GM12878 (cell line): ENCODE results near the gene KIAA0408. TPM values are rescaled to one million over a fixed set of nuclear protein-coding genes. Genes with fewer than 3 reads are reported as not detected.

Source experiments
- ATAC-seq: fragments of 200-7000 bp; cut with Tn5 transposase; 3 replicates; pipeline ENCODE4 v1.9.1; 2020; ENCODE audit warnings: mild to moderate bottlenecking, moderate library complexity
- BruUV-seq: library from RNA; stranded (reverse); fragments of 400-500 nt; replicated peaks from 2 replicates; lab custom pipeline; 2021; lab: Mats Ljungman, UMichigan
- CTCF ChIA-PET: fragments of 300-600 bp; sonication (Branson Sonifier 250); formaldehyde crosslinking; extraction: SDS; loops from one replicate; lab custom pipeline; 2021; ENCODE audit warnings: inconsistent platforms; lab: Yijun Ruan, JAX
- POLR2A ChIA-PET: fragments of 350-600 bp; formaldehyde crosslinking; extraction: SDS; loops from one replicate; lab custom pipeline; 2021; ENCODE audit warnings: inconsistent platforms; lab: Charles Lee
- RAD21 ChIA-PET: fragments of 300-600 bp; sonication (Branson Sonifier 250); formaldehyde crosslinking; loops from one replicate; lab custom pipeline; 2023; ENCODE audit warnings: antibody characterized with exemption; ENCODE audit not compliant: unreplicated experiment; lab: Charles Lee
- SMC1A ChIA-PET: fragments of 300-600 bp; sonication (Branson Sonifier 250); formaldehyde crosslinking; loops from one replicate; lab custom pipeline; 2023; ENCODE audit not compliant: unreplicated experiment, uncharacterized antibody; lab: Charles Lee
- DNase-seq: peaks from one replicate; pipeline ENCODE4 v3.0.0-alpha.2; 2011; ENCODE audit warnings: low read depth, low spot score
- FAIRE-seq: peaks from 3 replicates; lab custom pipeline; 2011; peaks lifted over from hg19 to GRCh38; lab: Jason Lieb, UNC
- H2AFZ ChIP-seq: 2 replicates; pipeline ENCODE4 v1.6.0; 2011; ENCODE audit warnings: low read depth, low read length, control low read depth; ENCODE audit not compliant: control insufficient read depth
- H3K27ac ChIP-seq: 2 replicates; pipeline ENCODE4 v1.5.1; 2011; ENCODE audit warnings: control low read depth; ENCODE audit not compliant: control insufficient read depth, insufficient read depth
- H3K27me3 ChIP-seq, 2 experiments: replicated peaks in 1 of 2; 2 replicates each; pipeline versions ENCODE4 v1.6.0 to v1.6.1; 2011; ENCODE audit warnings: low read length in 1 of 2; ENCODE audit not compliant: control insufficient read depth in 2 of 2, insufficient read depth in 2 of 2
- H3K36me3 ChIP-seq, 2 experiments: 2 replicates each; pipeline ENCODE4 v1.5.1; 2011; ENCODE audit warnings: low read length in 1 of 2; ENCODE audit not compliant: control insufficient read depth in 2 of 2, insufficient read depth in 2 of 2
- H3K4me1 ChIP-seq: 2 replicates; pipeline ENCODE4 v1.6.1; 2011; ENCODE audit warnings: mild to moderate bottlenecking, low read length, moderate library complexity, mixed read lengths; ENCODE audit not compliant: control insufficient read depth, insufficient read depth
- H3K4me2 ChIP-seq: 2 replicates; pipeline ENCODE4 v1.6.0; 2011; ENCODE audit warnings: control low read depth; ENCODE audit not compliant: control insufficient read depth, insufficient read depth
- H3K4me3 ChIP-seq: fragments of 200-600 bp; sonication (generic); 2 replicates; pipeline ENCODE4 v1.5.1; 2016
- H3K79me2 ChIP-seq: 2 replicates; pipeline ENCODE4 v1.6.0; 2011; ENCODE audit warnings: low read length; ENCODE audit not compliant: control insufficient read depth, insufficient read depth
- H3K9ac ChIP-seq: 2 replicates; pipeline ENCODE4 v1.8.0; 2011; ENCODE audit warnings: low read length, control low read depth, mixed read lengths; ENCODE audit not compliant: control insufficient read depth, insufficient read depth
- H3K9me3 ChIP-seq: replicated peaks from 3 replicates; pipeline ENCODE4 v1.5.1; 2011; ENCODE audit warnings: mild to moderate bottlenecking, low read length; ENCODE audit not compliant: control insufficient read depth, insufficient read depth
- H4K20me1 ChIP-seq: 2 replicates; pipeline ENCODE4 v1.6.0; 2011; ENCODE audit not compliant: control insufficient read depth, insufficient read depth
- BCL11A ChIP-seq: IDR thresholded peaks from 2 replicates; pipeline ENCODE4 v1.6.1; 2011; ENCODE audit warnings: low read depth, low read length
- DPF2 ChIP-seq: fragments of 450-650 bp; IDR thresholded peaks from 2 replicates; pipeline ENCODE4 v1.6.1; 2017; ENCODE audit warnings: mild to moderate bottlenecking
- EP300 ChIP-seq, 2 experiments: fragments of 150-350 bp in 1 of 2; IDR thresholded peaks; 2 replicates each; pipeline ENCODE4 v1.6.1; 2011 to 2012; ENCODE audit warnings: low read depth in 2 of 2, low read length in 2 of 2, borderline replicate concordance in 1 of 2, improper control_type of control experiment in 1 of 2, inconsistent platforms in 1 of 2; ENCODE audit not compliant: control insufficient read depth in 1 of 2
- FOXK2 ChIP-seq: fragments of 450-650 bp; IDR thresholded peaks from 2 replicates; pipeline ENCODE4 v1.6.1; 2017; ENCODE audit warnings: mild to moderate bottlenecking, moderate library complexity
- JUND ChIP-seq: IDR thresholded peaks from 2 replicates; pipeline ENCODE4 v1.6.1; 2012; ENCODE audit warnings: low read depth, mild to moderate bottlenecking, low read length, improper control_type of control experiment, moderate library complexity
- KDM1A ChIP-seq: fragments of 200-600 bp; sonication (generic); IDR thresholded peaks from 2 replicates; pipeline ENCODE4 v1.6.1; 2016; ENCODE audit warnings: borderline replicate concordance
- KLF5 ChIP-seq: fragments of 450-650 bp; IDR thresholded peaks from 2 replicates; pipeline ENCODE4 v1.6.1; 2014; ENCODE audit warnings: mild to moderate bottlenecking; ENCODE audit not compliant: partially characterized antibody
- LARP7 ChIP-seq: fragments of 450-650 bp; IDR thresholded peaks from 2 replicates; pipeline ENCODE4 v1.6.1; 2017; ENCODE audit warnings: mild to moderate bottlenecking
- MTA3 ChIP-seq: IDR thresholded peaks from 2 replicates; pipeline ENCODE4 v1.6.1; 2012; ENCODE audit warnings: low read length, inconsistent platforms, borderline replicate concordance
- USF2 ChIP-seq: IDR thresholded peaks from 2 replicates; pipeline ENCODE4 v1.6.1; 2011; ENCODE audit warnings: low read depth, low read length, improper control_type of control experiment, borderline replicate concordance
- WRNIP1 ChIP-seq: IDR thresholded peaks from 2 replicates; pipeline ENCODE4 v1.6.1; 2011; ENCODE audit warnings: low read depth, low read length, improper control_type of control experiment, borderline replicate concordance
- WGBS: methylation state at CpG from one replicate; pipeline ENCODE4 v1.1.6; 2016; ENCODE audit warnings: low lambda C conversion rate; ENCODE audit not compliant: insufficient replicate concordance, insufficient coverage; ENCODE audit errors: missing lambda C conversion rate; 5-methylcytosine and 5-hydroxymethylcytosine counted together
- in situ Hi-C: fragments of 300-500 bp; cut with MboI; formaldehyde crosslinking; loops from 9 replicates; pipeline ENCODE4 v1.14.3; 2018; ENCODE audit warnings: mixed read lengths
- intact Hi-C: fragments of 100-400 bp; cut with micrococcal nuclease; formaldehyde crosslinking; loops from one replicate; pipeline ENCODE4 v1.14.2; 2022; ENCODE audit not compliant: unreplicated experiment
- polyA plus RNA-seq, 11 experiments: library from polyadenylated mRNA; depleted of rRNA in 4 of 11; unstranded in 6 of 11; stranded (reverse) in 5 of 11; fragments of >200 nt; fragmentation: Nextera tagmentation in 4 of 11; fragmentation: Illumina TruSeq in 1 of 11; extraction: Ambion mirVana in 4 of 11; extraction: Trizol in 1 of 11; gene quantifications; 1 replicate in 1 of 11; 2 replicates in 10 of 11; pipeline versions ENCODE4 v1.2.1 to v1.2.3, GENCODE V29; 2011 to 2016; ENCODE audit warnings: inconsistent platforms in 2 of 11, missing spikeins in 2 of 11, low read depth in 1 of 11
- total RNA-seq, 4 experiments: library from RNA; depleted of rRNA in 3 of 4; stranded (reverse); fragments of >200 nt in 3 of 4; fragmentation: Illumina TruSeq in 1 of 4; extraction: Trizol in 1 of 4; gene quantifications; 2 replicates each; pipeline versions ENCODE4 v1.2.1 to v1.2.3, GENCODE V29; 2013 to 2021

KIAA0408 gene
- total and polyA plus RNA-seq, 10 of the 15 experiments (the other 5 are each of a cell fraction or from before 2014, with no cell fraction given) = 0.03 to 0.30 (median 0.06) TPM; not detected in 4

- TF ChIP-seq MTA3 (no peak), JUND (no peak), WRNIP1 (no peak), LARP7 (no peak), DPF2 (no peak), USF2 (no peak), FOXK2 (no peak), KDM1A (no peak), BCL11A (no peak), KLF5 (no peak)
These were observed 1.3 kb upstream of the KIAA0408 start (continued) for GRCh38 chr6:127460465-127460864.

GRCh38 chr6:127458817-127459216 is 372 bp downstream of the KIAA0408 start:
- no peak overlapping the region for H3K4me2 ChIP-seq
- TF ChIP-seq EP300 (IDR thresholded peaks at IDR 0.05; ENCODE audit: borderline replicate concordance in 1 of 2, control insufficient read depth in 1 of 2, low read depth in 2 of 2, low read length in 2 of 2) = no peak
- FAIRE-seq = no peak
- H3K4me1 ChIP-seq = no peaks in the 10 kb centered on the region
- ChIA-PET RAD21 (interaction anchor here (1.1 to 2.0 kb wide), 2 partner anchors 80 to 155 kb away, joined by 3 to 6 read pairs; no protein-coding TSS in a partner anchor), POLR2A (no interaction called here), SMC1A (interaction anchor here (1.1 to 2.3 kb wide), 5 partner anchors 11 to 117 kb away, joined by 3 to 9 read pairs (median 5); no protein-coding TSS in a partner anchor), CTCF (interaction anchor here (0.9 to 1.8 kb wide), 5 partner anchors 9 to 90 kb away, joined by 3 to 7 read pairs (median 4); no protein-coding TSS in a partner anchor)
- H3K27me3 ChIP-seq = peaks cover 0 to 2% of the 10 kb centered on the region in 2 experiments; a peak in 2 of 4 replicates
- 54% methylated on average over 4 of the region's 4 CpGs for WGBS
- intact Hi-C loops = no loop called here
- no peak overlapping the region for H3K4me3 ChIP-seq
- ATAC-seq = no peak
- no peak for DNase-seq
- no peaks in the 10 kb centered on the region for H3K36me3 ChIP-seq
- no peak overlapping the region for H3K9ac ChIP-seq
- H3K27ac ChIP-seq = no peak overlapping the region
- BruUV-seq = no TSS peak
- H3K9me3 ChIP-seq = no peaks in the 10 kb centered on the region
- no peaks in the 10 kb centered on the region for H4K20me1 ChIP-seq
- in situ Hi-C loops = no loop called here
- no peak overlapping the region for H2AFZ ChIP-seq
- no peaks in the 10 kb centered on the region for H3K79me2 ChIP-seq
